ENCODE measurements around the gene TFCP2L1.

TFCP2L1 gene

DNA sequence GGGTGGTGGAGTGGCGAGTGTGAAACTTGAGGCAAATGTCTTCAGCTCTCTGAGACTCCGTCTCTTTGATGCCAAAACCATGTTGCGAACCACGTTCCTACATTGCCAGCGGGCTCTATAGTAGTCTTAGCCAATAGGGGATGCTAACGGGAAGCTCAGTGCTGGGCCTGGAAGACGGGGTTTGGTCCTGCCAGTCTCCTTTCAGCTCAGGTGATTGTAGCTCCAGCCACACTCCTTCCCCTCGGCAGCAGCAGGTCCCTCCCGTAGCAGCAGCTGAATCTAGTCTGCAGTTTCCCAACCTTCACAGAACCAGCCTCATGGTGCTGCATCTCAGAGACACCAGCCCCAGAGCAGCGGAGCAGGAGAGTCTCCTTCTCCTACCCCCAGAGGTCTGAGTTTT lies 109.7 kb downstream of the TFCP2L1 start:
- Histone ChIP-seq H3K79me2 (ENCODE audit: insufficient read depth, low read length) (no peaks in the 10 kb centered on the region), H2AFZ (ENCODE audit: low read depth, low read length, severe bottlenecking) (no peak overlapping the region), H3F3A (ENCODE audit: insufficient read depth) (no peaks in the 10 kb centered on the region), H3K9me2 (replicated peaks; ENCODE audit: insufficient read depth, low read length) (no peaks in the 10 kb centered on the region; the same call in 1 of the 2 replicates), H3K4me2 (ENCODE audit: low read depth, low read length, poor library complexity, severe bottlenecking) (no peak overlapping the region), H3K4me3 (ENCODE audit: insufficient read depth, low read length, poor library complexity, severe bottlenecking) (no peak overlapping the region), H3K27ac (ENCODE audit: low read depth, low read length) (no peak overlapping the region), H3K9me3 (ENCODE audit: insufficient read depth, low read length) (no peaks in the 10 kb centered on the region; the same call in 1 of the 2 replicates), H3K36me3 (ENCODE audit: low read length) (no peaks in the 10 kb centered on the region), H4K20me1 (ENCODE audit: low read depth, low read length) (no peaks in the 10 kb centered on the region), H3K27me3 (ENCODE audit: low read length) (no peaks in the 10 kb centered on the region), H3K9ac (ENCODE audit: low read length) (no peak overlapping the region)
- TF ChIP-seq, protein P1, sequence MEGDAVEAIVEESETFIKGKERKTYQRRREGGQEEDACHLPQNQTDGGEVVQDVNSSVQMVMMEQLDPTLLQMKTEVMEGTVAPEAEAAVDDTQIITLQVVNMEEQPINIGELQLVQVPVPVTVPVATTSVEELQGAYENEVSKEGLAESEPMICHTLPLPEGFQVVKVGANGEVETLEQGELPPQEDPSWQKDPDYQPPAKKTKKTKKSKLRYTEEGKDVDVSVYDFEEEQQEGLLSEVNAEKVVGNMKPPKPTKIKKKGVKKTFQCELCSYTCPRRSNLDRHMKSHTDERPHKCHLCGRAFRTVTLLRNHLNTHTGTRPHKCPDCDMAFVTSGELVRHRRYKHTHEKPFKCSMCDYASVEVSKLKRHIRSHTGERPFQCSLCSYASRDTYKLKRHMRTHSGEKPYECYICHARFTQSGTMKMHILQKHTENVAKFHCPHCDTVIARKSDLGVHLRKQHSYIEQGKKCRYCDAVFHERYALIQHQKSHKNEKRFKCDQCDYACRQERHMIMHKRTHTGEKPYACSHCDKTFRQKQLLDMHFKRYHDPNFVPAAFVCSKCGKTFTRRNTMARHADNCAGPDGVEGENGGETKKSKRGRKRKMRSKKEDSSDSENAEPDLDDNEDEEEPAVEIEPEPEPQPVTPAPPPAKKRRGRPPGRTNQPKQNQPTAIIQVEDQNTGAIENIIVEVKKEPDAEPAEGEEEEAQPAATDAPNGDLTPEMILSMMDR (IDR thresholded peaks at IDR 0.05; ENCODE audit: insufficient read depth, low read length, poor library complexity, severe bottlenecking) = no peak
- no peak for TF ChIP-seq EZH2phosphoT487 (conservative IDR thresholded peaks at IDR 0.05; ENCODE audit: low read length)

DNA sequence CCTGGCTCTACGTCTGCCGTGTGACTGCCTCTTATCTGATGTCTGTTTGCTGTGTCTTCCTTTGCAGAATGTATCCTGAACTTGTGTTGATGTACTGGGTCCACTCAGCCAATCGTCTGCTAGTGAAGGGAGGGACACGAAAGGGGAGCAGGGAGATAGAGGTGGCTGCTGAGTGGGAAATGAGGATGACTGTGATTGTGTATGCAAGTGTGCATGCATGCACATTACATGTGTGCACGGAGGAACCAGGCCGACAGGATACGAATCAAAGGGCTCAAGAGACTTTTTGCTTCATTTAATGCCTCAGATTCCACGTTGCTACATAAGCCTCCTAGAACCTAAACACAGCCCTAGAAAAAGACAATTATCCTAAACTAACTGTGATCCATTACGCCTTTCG lies 111.2 kb downstream of the TFCP2L1 start:
- TF ChIP-seq, protein P1 (IDR thresholded peaks at IDR 0.05; ENCODE audit: insufficient read depth, low read length, poor library complexity, severe bottlenecking) = no peak
- TF ChIP-seq EZH2phosphoT487 (conservative IDR thresholded peaks at IDR 0.05; ENCODE audit: low read length) = no peak

DNA sequence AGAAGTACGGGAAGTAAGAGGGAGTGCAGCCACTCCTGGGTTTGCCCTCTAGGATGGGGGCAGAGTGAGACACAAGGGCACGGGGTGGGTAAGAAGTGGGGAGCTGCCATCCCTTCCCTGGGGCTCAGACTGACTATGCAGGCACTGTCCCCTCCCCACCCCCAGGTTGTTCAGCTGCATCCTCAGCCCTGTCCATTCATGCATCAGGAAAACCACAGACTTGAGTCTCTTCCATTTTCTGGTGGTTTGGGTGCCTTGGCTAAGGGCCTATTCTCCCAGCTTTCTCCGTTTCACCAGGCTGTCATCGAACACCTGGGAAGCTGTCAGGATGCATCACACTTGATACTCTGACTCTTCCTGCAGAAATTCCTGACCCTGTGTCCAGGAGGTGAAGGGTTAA lies 111.9 kb downstream of the TFCP2L1 start:
- TF ChIP-seq EZH2phosphoT487 (conservative IDR thresholded peaks at IDR 0.05; ENCODE audit: low read length) = no peak
- TF ChIP-seq, protein P1 (IDR thresholded peaks at IDR 0.05; ENCODE audit: insufficient read depth, low read length, poor library complexity, severe bottlenecking) = no peak
- no peak overlapping the region for H3K9ac ChIP-seq (ENCODE audit: low read length)
- no peaks in the 10 kb centered on the region for H3K27me3 ChIP-seq (ENCODE audit: low read length)
- no peaks in the 10 kb centered on the region for H3F3A ChIP-seq (ENCODE audit: insufficient read depth)
- H2AFZ ChIP-seq (ENCODE audit: low read depth, low read length, severe bottlenecking) = no peak overlapping the region
- no peak overlapping the region for H3K4me3 ChIP-seq (ENCODE audit: insufficient read depth, low read length, poor library complexity, severe bottlenecking)
- H3K4me2 ChIP-seq (ENCODE audit: low read depth, low read length, poor library complexity, severe bottlenecking) = no peak overlapping the region
- H4K20me1 ChIP-seq (ENCODE audit: low read depth, low read length) = no peaks in the 10 kb centered on the region
- no peaks in the 10 kb centered on the region for H3K36me3 ChIP-seq (ENCODE audit: low read length)
- no peaks in the 10 kb centered on the region; the same call in 1 of the 2 replicates for H3K9me2 ChIP-seq (replicated peaks; ENCODE audit: insufficient read depth, low read length)
- H3K9me3 ChIP-seq (ENCODE audit: insufficient read depth, low read length) = no peaks in the 10 kb centered on the region; the same call in 1 of the 2 replicates
- H3K79me2 ChIP-seq (ENCODE audit: insufficient read depth, low read length) = no peaks in the 10 kb centered on the region
- no peak overlapping the region for H3K27ac ChIP-seq (ENCODE audit: low read depth, low read length)

More for the DNA sequence above, 111.2 kb downstream of the TFCP2L1 start:
- Histone ChIP-seq H3K27me3 (ENCODE audit: low read length) (no peaks in the 10 kb centered on the region), H3K9me3 (ENCODE audit: insufficient read depth, low read length) (no peaks in the 10 kb centered on the region; the same call in 1 of the 2 replicates), H3K4me3 (ENCODE audit: insufficient read depth, low read length, poor library complexity, severe bottlenecking) (no peak overlapping the region), H3F3A (ENCODE audit: insufficient read depth) (no peaks in the 10 kb centered on the region), H4K20me1 (ENCODE audit: low read depth, low read length) (no peaks in the 10 kb centered on the region), H3K36me3 (ENCODE audit: low read length) (no peaks in the 10 kb centered on the region), H3K79me2 (ENCODE audit: insufficient read depth, low read length) (no peaks in the 10 kb centered on the region), H3K4me2 (ENCODE audit: low read depth, low read length, poor library complexity, severe bottlenecking) (no peak overlapping the region), H3K9me2 (replicated peaks; ENCODE audit: insufficient read depth, low read length) (no peaks in the 10 kb centered on the region; the same call in 1 of the 2 replicates), H2AFZ (ENCODE audit: low read depth, low read length, severe bottlenecking) (no peak overlapping the region), H3K9ac (ENCODE audit: low read length) (no peak overlapping the region), H3K27ac (ENCODE audit: low read depth, low read length) (no peak overlapping the region)
